Measurements from ENCODE around the gene TAF1L. TPM values are rescaled to one million over a fixed set of nuclear protein-coding genes. Genes with fewer than 3 reads are reported as not detected.

Gene TAF1L
- total RNA-seq, 1 experiment from 2014 or later, result not detected

- no peaks in the 10 kb centered on the region for H3K9me3 ChIP-seq (ENCODE audit: control insufficient read depth, insufficient read depth, low read depth, low read length)
- H3K4me3 ChIP-seq (ENCODE audit: low read depth in 2 of 2, low read length in 2 of 2), result no peak overlapping the region
- in situ Hi-C loops (cut with HindIII; ENCODE audit: low pct_unique_long_range_greater_than_20kb, low sequenced_read_pairs), result no loop called here
- no TSS peak for BruUV-seq (replicated peaks)
- DNase-seq (ENCODE audit: low read depth, low spot score), result no peak
- no peaks in the 10 kb centered on the region for H3K4me1 ChIP-seq (ENCODE audit: control insufficient read depth, insufficient read depth, low read length)
- H3K36me3 ChIP-seq (ENCODE audit: control insufficient read depth, insufficient read depth, low read length), result no peaks in the 10 kb centered on the region
- ChIA-PET CTCF (interaction anchor here (0.5 to 3.8 kb wide), 6 partner anchors 18 to 388 kb away, joined by 3 to 90 read pairs (median 4); no protein-coding TSS in a partner anchor), POLR2A (no interaction called here)
- H3K27me3 ChIP-seq (ENCODE audit: control insufficient read depth, insufficient read depth, low read length), result peaks cover 4% of the 10 kb centered on the region; the same call in 1 of the 2 replicates
- peak; percentile 23; the same call in 1 of the 2 replicates for ATAC-seq
- no peak for TF ChIP-seq CTCF (IDR thresholded peaks at IDR 0.05)
- no peak for TF ChIP-seq POLR2AphosphoS5 (IDR thresholded peaks at IDR 0.05; ENCODE audit: low read depth, low read length)
- no peak for TF ChIP-seq SIN3A (IDR thresholded peaks at IDR 0.05; ENCODE audit: borderline replicate concordance, insufficient read depth, low read depth, low read length)
- no peak for TF ChIP-seq REST (IDR thresholded peaks at IDR 0.05; ENCODE audit: insufficient read depth in 1 of 2, low read depth in 2 of 2, low read length in 1 of 2)
- no peak for TF ChIP-seq TCF7L2 (IDR thresholded peaks at IDR 0.05; ENCODE audit: low read depth, low read length)
- intact Hi-C loops (cut with micrococcal nuclease; ENCODE audit: unreplicated experiment), result loop anchor here (1.0 to 10.0 kb wide), 2 partner anchors 64 to 388 kb away; no protein-coding TSS in a partner anchor
- no peak overlapping the region for H3K27ac ChIP-seq (ENCODE audit: low read length)
These were observed 54.7 kb downstream of the TAF1L start for GRCh38 chr9:32580631-32581300.

GRCh38 chr9:32579706-32580331, 55.6 kb downstream of the TAF1L start:
- peaks cover 2% of the 10 kb centered on the region; the same call in 1 of the 2 replicates for H3K27me3 ChIP-seq (ENCODE audit: control insufficient read depth, insufficient read depth, low read length)
- in situ Hi-C loops (cut with HindIII; ENCODE audit: low pct_unique_long_range_greater_than_20kb, low sequenced_read_pairs), result no loop called here
- no peaks in the 10 kb centered on the region for H3K4me1 ChIP-seq (ENCODE audit: control insufficient read depth, insufficient read depth, low read length)
- no peak overlapping the region for H3K4me3 ChIP-seq (ENCODE audit: low read depth in 2 of 2, low read length in 2 of 2)
- H3K36me3 ChIP-seq (ENCODE audit: control insufficient read depth, insufficient read depth, low read length), result no peaks in the 10 kb centered on the region
- CTCF ChIA-PET, result interaction anchor here (0.5 to 3.8 kb wide), 12 partner anchors 10 to 389 kb away, joined by 3 to 90 read pairs (median 3); no protein-coding TSS in a partner anchor
- no peak overlapping the region for H3K27ac ChIP-seq (ENCODE audit: low read length)
- intact Hi-C loops (cut with micrococcal nuclease; ENCODE audit: unreplicated experiment), result loop anchor here (1.0 to 10.0 kb wide), 3 partner anchors 65 to 202 kb away; no protein-coding TSS in a partner anchor
- POLR2A ChIA-PET, result interaction anchor here (0.5 kb wide), 1 partner anchor 28 kb away, joined by 12 read pairs; no protein-coding TSS in a partner anchor
- no peaks in the 10 kb centered on the region for H3K9me3 ChIP-seq (ENCODE audit: control insufficient read depth, insufficient read depth, low read depth, low read length)
- BruUV-seq (replicated peaks), result no TSS peak
- no peak for DNase-seq (ENCODE audit: low read depth, low spot score)
- TF ChIP-seq CTCF (IDR thresholded peaks at IDR 0.05), result peak; percentile 93
- TF ChIP-seq TCF7L2 (IDR thresholded peaks at IDR 0.05; ENCODE audit: low read depth, low read length), result no peak
- TF ChIP-seq POLR2AphosphoS5 (IDR thresholded peaks at IDR 0.05; ENCODE audit: low read depth, low read length), result no peak
- no peak for TF ChIP-seq SIN3A (IDR thresholded peaks at IDR 0.05; ENCODE audit: borderline replicate concordance, insufficient read depth, low read depth, low read length)
- TF ChIP-seq REST (IDR thresholded peaks at IDR 0.05; ENCODE audit: insufficient read depth in 1 of 2, low read depth in 2 of 2, low read length in 1 of 2), result no peak
- peak; percentile 59; the same call in 1 of the 2 replicates for ATAC-seq

Measured in Panc1 (cell line).